ENCODE results near the gene FBXO42.

Gene FBXO42

DNA sequence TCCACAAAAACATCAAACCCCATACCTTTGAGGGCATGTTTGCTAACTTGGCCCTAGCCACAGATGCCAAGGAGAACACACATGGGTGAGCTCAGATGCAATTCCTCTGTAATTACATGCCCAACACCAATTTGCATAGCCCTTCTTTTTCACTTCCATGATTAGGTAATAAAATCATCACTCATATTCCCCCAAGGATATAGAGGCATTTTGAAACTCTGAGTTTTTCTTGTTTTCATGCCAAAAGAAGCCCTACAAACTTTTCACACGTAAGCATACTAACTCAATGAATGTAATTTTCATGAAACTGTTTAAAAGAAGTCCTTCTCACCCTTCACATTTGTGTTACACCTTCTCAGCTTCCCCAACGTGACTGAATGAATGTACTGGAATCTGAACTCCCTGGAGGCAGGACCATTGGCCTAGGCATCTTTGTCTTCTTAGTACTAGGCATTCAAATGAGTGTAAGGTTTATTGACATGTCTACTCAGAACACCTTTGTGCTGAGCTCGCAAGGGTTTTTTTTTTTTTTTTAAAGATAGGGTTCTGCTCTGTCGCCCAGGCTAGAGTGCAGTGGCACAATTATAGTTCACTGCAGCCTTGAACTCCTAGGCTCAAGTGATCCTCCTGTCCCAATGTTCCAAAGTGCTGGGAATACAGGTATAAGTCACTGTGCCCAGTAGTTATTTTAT, 31.0 kb downstream of the FBXO42 start:
- no peak for DNase-seq

DNA sequence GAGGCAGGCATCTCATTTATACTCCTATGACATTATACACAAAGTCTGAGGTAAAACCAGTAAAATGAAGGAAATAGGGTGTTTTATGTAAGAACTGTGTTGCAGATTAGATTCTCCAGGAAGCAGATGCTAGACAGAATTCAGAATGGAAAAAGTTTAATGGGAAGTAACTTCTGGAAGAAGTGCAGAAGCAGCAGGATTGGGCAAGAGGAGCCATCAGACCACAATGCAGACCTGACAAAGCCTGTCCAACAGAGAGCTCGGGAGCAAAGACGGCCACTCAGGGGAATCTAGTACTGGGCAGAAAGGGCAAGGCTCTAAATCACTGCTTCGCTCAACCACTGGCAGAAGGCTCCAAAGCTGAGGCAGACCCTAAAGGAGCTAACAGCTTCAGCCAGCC, 33.7 kb downstream of the FBXO42 start:
- DNase-seq: no peak

DNA sequence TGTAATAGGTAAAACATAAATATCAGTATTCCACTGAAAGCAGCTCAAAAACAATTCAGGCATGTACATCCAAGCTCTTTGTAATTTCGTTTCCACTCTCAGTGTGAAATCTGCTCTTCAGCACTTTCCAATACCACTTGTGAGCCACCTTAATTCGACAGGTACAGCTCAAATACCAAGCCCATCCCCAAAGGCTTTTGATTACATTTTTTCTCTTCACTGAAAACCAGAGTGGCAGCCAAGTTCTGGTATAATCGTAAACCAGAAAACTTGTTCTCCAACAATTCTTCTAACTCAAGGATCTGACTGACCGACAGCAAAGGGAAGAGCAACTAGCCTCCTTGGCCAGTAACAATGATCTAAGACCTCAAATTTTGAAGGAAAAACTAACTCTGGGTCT, 36.8 kb downstream of the FBXO42 start:
- no peak for DNase-seq

DNA sequence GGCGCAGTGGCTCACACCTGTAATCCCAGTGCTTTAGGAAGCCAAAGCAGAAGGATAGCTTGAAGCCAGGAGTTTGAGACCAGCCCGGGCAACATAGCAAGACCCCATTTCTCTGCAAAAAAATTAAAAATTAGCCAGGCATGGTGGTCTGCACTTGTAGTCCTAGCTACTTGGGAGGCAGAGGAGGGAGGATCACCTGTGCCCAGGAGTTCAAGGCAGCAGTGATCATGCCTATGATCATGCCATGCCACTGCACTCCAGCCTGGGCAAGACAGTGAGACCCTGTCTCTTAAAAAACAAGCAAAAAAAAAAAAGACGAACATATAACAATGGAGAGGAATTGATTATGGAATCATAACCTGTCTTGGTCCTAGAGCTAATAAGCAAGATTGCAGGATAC, 45.1 kb downstream of the FBXO42 start:
- no peak for DNase-seq

DNA sequence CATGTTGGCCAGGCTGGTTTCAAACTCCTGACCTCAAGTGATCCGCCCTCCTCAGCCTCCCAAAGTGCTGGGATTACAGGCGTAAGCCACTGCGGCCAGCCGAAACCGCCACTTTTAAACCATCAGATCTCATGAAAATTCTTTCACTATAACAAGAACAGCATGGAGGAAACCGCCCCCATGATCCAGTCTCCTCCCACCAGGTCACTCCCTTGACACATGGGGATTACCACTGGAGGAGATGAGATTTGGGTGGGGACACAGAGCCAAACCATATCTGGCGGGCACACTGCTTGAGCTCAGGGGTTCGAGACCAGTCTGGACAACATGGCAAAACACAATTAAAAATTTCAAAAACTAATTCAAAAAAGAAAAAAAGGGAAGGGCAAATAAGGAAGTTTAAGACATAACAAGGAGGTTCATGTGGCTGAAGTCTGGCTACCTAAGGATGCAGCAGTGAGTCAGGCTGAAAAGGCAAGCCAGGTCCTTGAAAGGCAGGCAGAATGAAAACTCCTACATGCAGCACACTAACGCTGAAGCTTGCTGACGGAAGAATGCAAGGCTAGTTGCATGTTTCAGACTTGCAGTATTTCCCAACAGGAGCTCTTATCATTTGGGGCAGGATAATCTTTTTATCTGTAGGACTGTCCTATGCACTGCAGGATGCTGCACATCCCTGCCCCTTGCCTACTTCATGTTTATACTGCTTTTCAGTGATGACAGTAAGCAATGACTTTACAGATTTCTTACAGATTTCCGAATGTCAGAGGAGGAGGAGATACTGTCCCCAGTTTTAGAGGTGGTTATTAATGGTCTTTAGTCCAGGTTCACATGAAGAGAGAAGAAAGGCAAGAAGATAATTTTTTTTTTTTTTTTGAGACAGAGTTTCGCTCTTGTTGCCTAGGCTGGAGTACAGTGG, 49.3 kb downstream of the FBXO42 start:
- no peak for DNase-seq

DNA sequence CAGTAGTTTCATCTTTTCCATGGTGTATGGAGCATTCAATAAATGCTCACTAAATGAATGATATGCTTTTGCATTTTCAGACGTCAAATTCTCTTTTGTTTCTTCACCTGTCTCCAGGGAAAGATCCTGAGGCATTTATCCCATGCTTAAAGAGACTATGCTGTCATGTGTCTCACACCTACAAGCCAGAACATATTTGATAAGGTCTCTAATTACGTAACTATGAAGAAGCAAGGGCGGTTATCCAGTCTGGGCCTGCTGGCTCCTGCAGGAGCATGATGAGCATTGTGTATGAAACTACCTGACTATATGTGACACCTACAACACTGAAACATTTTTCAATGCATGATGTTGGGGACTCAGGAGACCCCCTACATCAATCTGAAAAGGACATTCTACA, 51.8 kb downstream of the FBXO42 start:
- no peak for DNase-seq

DNA sequence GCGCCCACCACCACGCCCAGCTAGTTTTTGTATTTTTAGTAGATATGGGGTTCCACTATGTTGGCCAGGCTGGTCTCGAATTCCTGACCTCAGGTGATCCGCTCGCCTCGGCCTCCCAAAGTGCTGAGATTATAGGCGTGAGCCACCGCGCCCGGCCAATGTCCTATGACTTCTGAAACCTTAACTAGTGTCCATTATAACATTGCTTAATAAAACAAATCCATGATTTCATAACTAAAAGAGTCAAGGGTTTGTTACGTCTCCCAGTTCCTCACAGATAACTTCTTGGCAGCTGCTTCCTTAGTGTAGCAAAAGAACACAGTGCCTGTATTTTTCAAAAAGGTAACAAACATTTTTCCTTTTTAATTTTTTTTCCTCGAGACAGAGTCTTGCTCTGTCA, 53.6 kb downstream of the FBXO42 start:
- DNase-seq: no peak

DNA sequence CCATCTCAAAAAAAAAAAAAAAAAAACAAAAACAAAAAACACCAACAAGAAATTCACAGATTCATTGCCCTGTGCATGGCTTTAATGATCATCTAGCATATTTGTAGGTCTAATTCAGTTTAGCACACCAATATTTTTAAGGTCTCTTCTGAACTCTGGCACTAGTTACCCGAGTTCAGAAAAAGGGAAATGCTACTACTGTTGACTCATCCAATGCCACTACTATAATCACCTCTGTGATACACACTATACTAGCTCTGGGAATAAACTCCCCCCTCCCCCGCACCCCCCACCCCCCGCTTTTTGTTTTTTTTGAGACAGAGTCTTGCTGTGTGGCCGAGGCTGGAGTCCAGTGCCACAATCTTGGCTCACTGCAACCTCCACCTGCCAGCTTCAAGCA, 55.6 kb downstream of the FBXO42 start:
- no peak for DNase-seq

DNA sequence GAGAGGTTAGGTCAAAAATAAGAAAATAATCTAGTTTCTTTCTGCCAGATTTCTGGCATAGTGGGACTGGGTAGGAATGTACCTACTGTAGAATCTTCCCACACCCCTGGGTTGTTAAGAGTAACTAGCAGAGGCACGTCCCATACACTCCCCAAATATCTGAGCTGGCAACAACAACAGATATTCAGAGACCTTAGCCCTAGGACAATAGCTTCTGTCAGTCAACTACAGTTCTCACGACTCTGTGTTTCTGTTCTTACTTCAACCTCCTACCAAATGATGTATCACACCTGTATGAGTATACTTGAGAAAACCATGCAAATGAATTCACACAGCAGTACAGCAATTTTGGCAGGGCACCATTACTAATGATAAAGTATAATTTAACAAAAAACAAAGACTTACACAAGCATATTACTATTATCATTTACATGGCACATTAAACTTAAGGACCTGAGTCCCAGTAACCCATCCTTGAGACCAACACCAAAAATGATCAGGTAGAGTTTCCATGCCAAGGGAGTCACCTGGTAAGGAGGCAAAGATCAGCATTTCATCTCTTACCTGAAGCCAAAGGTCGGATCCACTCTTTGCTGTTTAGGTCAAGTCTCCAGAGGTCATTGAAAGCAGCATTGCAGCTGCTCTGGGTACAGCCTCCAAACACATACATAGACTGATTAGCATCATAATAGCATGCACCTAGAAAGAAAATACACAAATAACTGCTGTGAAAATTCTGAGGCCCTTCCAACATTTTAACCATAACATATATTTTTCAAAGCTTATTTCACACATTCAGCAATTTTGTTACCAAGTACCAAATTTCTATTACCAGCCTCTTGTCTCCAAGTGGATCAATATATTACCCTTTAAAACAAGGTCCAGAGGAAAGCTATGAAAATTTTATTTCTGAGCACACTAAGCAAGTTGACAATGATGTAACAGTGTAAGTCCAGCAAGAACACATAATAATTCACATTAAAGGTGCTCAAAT, 57.8 kb downstream of the FBXO42 start:
- no peak for DNase-seq

DNA sequence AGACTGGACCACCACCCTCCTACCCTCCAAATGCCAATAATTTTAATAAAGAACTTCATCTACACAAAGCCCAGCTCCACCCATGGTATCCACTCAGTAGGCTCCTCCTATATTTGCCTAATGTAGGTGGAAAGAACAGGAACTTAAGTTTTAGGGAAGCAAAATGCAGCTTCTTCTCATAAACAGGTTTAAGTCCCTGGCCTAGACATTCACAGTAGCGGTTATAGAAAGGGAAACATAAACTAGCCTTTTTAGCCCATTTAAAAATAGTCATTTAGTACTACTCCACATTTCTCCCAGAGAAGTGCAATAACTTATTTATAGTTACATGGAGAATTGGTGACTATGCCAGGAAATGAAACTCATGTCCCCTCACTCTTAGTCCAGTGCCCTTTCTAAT, 58.7 kb downstream of the FBXO42 start:
- no peak for DNase-seq

DNA sequence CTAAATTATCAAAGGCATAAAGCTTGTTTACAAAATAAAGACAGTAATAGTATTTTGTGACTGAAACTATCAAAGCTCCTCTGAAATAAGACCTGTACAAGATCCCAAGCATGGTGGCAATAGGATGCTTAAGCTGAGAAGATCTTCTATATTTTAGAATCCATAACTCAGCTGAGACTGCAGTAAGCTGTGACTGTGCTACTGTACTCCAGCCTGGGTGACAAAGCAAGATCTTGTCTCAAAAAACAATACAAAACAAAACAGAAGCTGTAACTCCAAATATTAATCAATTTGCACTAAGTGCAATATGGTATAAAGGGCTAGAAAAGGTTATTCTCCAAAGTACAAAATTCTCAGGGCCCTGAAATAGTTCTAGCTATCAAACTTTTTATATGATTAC, 59.5 kb downstream of the FBXO42 start:
- DNase-seq: no peak

DNA sequence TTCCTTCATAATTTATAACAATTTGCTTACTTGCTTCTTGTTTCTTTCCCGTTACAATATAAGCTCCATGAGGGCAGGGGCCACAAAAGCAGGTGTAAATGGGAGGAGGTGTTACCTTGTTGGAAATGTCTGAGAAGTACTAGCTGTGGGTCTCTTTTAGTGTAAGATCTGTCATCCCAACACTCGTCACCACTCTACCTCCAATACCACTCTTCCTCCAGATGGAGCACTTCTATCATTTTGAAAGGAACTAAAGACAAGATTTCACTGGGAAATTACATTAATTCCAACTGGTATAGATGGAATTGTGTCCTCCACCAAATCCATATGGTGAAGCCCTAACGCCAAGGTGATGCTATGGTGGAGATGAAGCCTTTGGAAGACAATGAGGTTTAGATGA, 62.3 kb downstream of the FBXO42 start:
- DNase-seq: no peak

DNA sequence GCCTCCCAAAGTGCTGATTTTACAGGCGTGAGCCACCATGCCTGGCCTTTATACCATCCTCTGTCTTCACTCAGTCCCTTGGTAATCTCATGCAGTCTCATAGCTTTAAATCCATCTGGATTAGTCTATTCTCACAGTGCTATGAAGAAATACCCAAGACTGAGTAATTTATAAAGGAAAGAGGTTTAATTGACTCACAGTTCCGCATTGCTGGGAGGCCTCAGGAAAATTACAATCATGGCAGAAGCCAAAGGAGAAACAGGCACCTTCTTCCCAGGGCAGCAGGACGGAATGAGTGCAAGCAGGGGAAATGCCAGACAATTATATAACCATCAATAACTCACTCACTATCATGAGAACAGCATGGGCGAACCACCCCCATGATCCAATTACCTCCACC, 66.2 kb downstream of the FBXO42 start:
- DNase-seq: no peak

DNA sequence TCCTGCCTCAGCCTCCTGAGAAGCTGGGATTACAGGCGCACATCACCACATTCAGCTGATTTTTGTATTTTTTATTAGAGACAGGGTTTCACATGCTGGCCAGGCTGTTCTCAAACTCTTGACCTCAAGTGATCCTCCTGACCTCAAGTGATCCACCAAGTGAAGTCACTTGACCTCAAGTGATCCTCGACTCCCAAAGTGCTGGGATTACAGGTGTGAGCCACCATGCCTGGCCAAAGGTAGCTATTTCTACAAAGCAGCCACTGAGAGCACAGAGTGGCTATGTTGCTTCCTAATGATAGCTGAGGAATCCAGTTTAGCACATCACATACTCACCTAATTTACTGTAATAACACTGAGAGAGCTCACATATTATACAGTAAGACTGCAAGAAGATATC, 70.5 kb downstream of the FBXO42 start:
- DNase-seq: no peak

DNA sequence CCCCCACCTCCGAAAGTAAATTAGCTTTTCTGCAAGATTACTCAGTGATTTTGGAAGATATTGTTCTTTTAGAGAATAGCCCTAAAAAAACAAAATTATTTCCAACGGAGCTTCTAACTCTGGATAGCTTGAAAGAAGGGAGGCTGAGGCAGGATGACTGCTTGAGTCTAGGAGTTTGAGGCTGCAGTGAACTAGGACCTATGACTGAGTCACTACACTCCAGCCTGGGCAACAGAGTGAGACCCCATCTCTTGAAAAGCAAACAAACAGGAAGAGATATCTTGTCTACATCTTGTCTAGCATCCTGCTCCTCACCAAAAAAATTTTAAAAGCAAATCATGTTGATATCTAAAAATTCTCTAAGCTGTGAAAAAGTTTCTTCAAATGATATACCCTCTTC, 73.1 kb downstream of the FBXO42 start:
- no peak for DNase-seq

DNA sequence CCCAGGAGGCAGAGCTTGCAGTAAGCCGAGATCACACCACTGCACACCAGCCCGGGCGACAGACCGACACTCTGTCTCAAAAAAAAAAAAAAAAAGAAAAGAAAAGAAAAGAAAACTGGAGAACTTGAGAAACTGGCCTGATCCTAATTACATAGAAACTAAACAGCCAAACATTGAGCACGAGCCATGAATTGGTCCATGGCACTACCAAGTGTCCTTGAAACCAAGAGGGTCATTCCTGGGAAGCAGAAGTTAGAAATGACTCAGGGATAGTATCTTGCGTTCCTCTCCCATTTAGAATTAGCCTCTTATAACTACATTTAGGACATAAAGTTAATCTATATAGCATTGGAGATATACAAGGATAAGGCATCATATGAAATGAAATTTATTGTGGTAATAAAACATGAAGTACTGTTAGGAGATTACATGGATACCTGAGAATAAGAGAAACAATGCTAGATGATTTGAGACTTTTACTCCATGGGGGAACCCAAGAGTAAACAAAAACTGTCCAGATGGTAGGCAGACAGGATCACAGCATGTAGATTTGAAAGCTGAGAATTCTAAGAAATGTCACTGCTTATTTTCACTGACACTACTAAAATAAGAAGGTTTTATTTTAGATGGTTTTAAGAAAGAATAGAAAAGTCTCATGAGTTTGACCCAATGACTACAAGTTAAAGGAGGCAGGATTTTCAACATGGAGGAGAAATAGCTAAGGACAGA, 75.8 kb downstream of the FBXO42 start:
- DNase-seq: no peak

DNA sequence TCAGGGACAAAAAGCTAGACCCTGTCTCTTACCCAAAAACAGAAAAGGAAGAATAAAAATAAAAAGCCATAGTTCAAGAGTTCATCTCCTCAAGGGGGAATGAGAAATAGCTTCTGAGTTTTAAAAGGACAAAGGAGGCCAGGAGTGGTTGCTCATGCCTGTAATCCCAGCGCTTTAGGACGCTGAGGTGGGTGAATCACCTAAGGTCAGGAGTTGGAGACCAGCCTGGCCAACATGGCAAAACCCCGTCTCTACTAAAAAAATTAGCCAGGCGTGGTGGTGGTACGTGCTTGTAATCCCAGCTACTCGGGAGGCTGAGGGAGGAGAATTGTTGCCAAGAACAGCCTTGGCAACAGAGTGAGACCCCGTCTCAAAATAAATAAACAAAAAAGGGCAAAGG, 76.7 kb downstream of the FBXO42 start:
- no peak for DNase-seq

DNA sequence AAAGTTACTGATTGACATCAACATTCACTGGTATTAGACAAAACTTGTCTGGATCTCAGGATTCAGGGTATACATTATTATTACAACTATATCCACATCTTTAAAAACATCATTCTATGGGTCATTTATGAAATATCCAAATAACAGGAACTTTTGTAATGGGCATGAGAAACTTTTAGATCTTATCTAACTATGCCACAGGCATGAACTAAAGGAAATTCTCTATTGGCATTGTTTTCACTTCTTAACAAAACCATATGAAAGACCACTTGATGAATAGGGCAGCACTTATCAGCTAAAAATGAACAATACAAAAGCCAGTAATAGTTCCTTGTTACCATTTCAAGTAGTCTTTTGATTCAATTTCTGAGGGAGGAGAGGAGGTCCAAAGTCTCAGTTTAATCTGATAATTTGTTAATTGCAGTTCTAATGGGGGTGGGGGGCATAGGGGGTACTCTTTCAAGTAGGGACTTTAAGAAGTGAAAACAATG, 84.5 kb downstream of the FBXO42 start:
- DNase-seq: no peak

DNA sequence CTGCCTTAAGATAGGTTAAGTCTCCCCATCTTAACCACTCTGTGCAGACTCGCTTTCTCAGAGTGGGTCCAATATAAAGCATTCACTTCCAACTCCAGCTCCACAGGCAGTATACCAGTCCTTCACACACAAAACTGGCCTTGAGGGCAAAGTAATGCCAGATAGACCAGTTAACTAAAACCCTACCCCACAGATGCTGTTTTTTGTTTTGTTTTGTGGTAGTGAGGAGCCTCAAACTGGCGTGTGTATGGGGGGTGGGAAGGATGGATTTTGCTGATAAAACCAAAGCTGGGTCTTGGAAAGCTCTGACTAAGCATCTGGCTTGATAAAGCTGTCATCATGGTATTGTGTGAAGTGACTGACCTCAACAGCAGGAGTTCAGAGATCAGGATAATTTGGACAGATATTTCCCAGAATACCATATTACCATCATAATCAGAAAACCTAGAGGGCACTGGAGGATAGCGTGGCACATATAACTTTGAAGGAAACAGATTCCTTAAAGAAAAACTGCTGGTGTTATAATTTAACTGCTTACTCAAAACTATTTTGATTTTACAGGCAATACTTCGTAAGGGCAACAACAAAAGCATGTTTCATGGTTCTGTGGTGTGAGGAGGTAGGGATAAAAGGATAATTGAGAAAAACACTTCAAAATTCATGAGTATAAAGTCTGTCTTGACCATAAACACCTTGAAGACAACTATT, 85.7 kb downstream of the FBXO42 start:
- DNase-seq: no peak

DNA sequence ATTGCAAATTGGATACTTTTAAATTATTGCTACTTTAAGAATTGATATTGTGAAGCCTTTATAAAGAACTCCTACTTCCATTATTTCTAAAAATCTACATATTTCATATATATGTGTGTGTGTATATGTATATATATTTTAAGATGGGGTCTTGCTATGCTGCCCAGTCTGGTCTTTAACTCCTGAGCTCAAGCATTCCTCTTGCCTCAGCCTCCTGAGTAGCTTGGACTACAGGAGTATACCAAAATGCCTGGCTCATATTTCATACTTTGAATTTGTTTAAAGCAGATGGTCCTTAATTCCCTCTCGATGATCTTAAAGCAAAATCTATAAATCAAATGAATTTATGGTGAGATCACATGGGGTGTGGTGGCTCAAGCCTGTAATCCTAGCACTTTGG, 90.2 kb downstream of the FBXO42 start:
- DNase-seq: no peak

DNA sequence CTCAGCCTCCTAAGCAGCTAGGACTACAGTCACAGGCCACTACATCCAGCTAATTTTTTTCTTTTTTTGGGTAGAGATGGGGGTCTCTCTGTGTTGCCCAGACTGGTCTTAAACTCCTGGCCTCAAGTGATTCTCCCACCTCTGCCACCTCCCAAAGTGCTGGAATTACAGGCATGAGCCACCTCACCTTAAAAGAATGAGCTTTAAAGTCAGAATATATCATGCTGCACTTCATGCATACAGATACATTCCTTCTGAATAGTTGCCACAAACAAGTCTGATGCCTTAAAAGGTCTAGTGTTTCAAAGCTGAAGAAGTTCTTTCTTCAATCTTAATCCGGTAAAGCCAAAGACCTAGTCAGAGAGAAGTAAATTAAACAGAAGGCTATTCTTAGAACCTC, 91.5 kb downstream of the FBXO42 start:
- DNase-seq: no peak
